ENCODE results near the gene LHPP.

DNA sequence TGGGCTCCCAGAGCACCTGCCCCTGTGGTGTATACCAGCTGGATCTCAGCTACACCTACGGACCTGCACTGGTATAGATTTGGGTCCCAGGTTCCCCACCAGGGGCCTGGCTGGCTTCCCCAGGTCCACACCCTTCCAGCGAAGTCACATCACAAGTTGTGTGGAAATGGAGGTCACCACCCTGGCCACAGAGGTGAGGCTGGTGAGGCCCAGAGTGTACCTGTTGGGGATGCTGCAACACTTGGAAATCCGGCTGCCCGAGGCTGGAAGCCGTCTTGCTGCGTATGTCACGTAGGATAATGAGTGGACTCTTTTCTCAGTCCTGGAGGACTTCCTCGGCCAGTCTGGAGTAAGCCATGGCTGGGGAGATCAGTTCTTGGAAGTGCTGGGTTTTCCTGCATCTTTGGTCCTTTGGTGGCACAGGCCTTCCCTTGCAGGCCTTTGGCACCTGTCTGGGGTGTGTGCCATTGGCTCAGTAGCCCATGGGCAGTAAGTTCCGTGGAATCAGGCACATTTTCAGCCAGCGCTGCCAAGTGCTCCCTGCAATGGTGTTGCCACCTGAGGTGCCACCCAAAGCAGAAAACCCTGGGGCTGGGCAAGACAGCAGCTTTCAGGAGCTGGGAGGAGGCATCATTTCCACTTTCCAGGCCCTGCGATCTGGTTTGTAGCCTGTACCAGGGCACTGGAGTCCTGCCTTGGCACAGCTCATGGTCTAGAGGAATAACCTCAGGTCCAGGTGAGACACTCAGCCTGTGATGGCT lies 97.9 kb downstream of the LHPP start:
- TF ChIP-seq EZH2 (IDR thresholded peaks at IDR 0.05; ENCODE audit: borderline replicate concordance, control insufficient read depth, low read depth, low read length) (no peak), EGR1 (IDR thresholded peaks at IDR 0.05; ENCODE audit: borderline replicate concordance in 1 of 2, low read depth in 2 of 2, low read length in 2 of 2) (no peak), CTCF (IDR thresholded peaks at IDR 0.05 in 2 of 3, conservative IDR thresholded peaks at IDR 0.05 in 1 of 3; ENCODE audit: control insufficient read depth in 2 of 3, extremely low read depth in 1 of 3, insufficient read depth in 1 of 3, low read depth in 3 of 3, low read length in 3 of 3) (no peak), RBBP5 (conservative IDR thresholded peaks at IDR 0.05) (no peak), ZNF274 (IDR thresholded peaks at IDR 0.05; ENCODE audit: insufficient read depth, insufficient read length) (no peak), SIN3A (IDR thresholded peaks at IDR 0.05; ENCODE audit: low read depth, low read length) (no peak), MYC (IDR thresholded peaks at IDR 0.05; ENCODE audit: insufficient read depth, insufficient read length, insufficient replicate concordance, low read length, severe bottlenecking) (no peak), TCF12 (IDR thresholded peaks at IDR 0.05; ENCODE audit: low read depth, low read length) (no peak), JUND (IDR thresholded peaks at IDR 0.05; ENCODE audit: low read depth, low read length) (no peak), HDAC6 (IDR thresholded peaks at IDR 0.05; ENCODE audit: unreplicated experiment) (no peak), NBN (IDR thresholded peaks at IDR 0.05) (no peak)
- TF ChIP-seq, protein P1, sequence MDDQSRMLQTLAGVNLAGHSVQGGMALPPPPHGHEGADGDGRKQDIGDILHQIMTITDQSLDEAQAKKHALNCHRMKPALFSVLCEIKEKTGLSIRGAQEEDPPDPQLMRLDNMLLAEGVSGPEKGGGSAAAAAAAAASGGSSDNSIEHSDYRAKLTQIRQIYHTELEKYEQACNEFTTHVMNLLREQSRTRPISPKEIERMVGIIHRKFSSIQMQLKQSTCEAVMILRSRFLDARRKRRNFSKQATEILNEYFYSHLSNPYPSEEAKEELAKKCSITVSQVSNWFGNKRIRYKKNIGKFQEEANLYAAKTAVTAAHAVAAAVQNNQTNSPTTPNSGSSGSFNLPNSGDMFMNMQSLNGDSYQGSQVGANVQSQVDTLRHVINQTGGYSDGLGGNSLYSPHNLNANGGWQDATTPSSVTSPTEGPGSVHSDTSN (IDR thresholded peaks at IDR 0.05; ENCODE audit: insufficient replicate concordance, low read depth, low read length), result no peak
